Measurements from ENCODE around the gene PCID2. TPM values are rescaled to one million over a fixed set of nuclear protein-coding genes. Genes with fewer than 3 reads are reported as not detected.

PCID2 gene
- polyA plus RNA-seq, 1 donor from 2014 or later = 81.3 TPM

- Histone ChIP-seq H3F3A (ENCODE audit: insufficient read depth, low read length, poor library complexity, severe bottlenecking) (no peaks in the 10 kb centered on the region), H3K27ac (ENCODE audit: low read length) (no peak overlapping the region), H3K4me2 (ENCODE audit: low read length) (no peak overlapping the region), H3K9me3 (ENCODE audit: low read length) (no peaks in the 10 kb centered on the region), H4K20me1 (ENCODE audit: insufficient read depth) (no peaks in the 10 kb centered on the region), H2AFZ (ENCODE audit: low read depth, low read length) (no peak overlapping the region), H3K79me2 (replicated peaks; ENCODE audit: insufficient read depth, low read length) (no peaks in the 10 kb centered on the region), H3K27me3 (ENCODE audit: insufficient read depth, low read depth, low read length) (peaks cover 16% of the 10 kb centered on the region), H3K36me3 (ENCODE audit: insufficient read depth, low read length) (no peaks in the 10 kb centered on the region), H3K9me2 (ENCODE audit: insufficient read depth, low read length) (no peaks in the 10 kb centered on the region), H3K4me3 (ENCODE audit: low read length) (no peak overlapping the region), H3K9ac (ENCODE audit: low read length) (no peak overlapping the region)
- TF ChIP-seq MXI1 (conservative IDR thresholded peaks at IDR 0.05; ENCODE audit: poor library complexity, severe bottlenecking) (no peak), REST (IDR thresholded peaks at IDR 0.05; ENCODE audit: borderline replicate concordance) (no peak), RAD21 (conservative IDR thresholded peaks at IDR 0.05) (no peak), POLR2AphosphoS5 (IDR thresholded peaks at IDR 0.05) (no peak), EZH2 (IDR thresholded peaks at IDR 0.05; ENCODE audit: borderline replicate concordance, insufficient read depth, low read length, poor library complexity, severe bottlenecking) (no peak), TAF1 (IDR thresholded peaks at IDR 0.05; ENCODE audit: low read depth) (no peak), CTCF (IDR thresholded peaks at IDR 0.05; ENCODE audit: poor library complexity, severe bottlenecking) (no peak), EP300 (conservative IDR thresholded peaks at IDR 0.05; ENCODE audit: poor library complexity, severe bottlenecking) (no peak), SMC3 (conservative IDR thresholded peaks at IDR 0.05; ENCODE audit: poor library complexity) (no peak)
These were observed 53.3 kb downstream of the PCID2 start for GRCh38 chr13:113155201-113155600.

GRCh38 chr13:113153810-113154748, 54.4 kb downstream of the PCID2 start:
- Histone ChIP-seq H3F3A (ENCODE audit: insufficient read depth, low read length, poor library complexity, severe bottlenecking) (no peaks in the 10 kb centered on the region), H4K20me1 (ENCODE audit: insufficient read depth) (no peaks in the 10 kb centered on the region), H3K9me3 (ENCODE audit: low read length) (no peaks in the 10 kb centered on the region), H2AFZ (ENCODE audit: low read depth, low read length) (peak overlapping the region; percentile 14), H3K4me3 (ENCODE audit: low read length) (peak overlapping the region; percentile 61), H3K27ac (ENCODE audit: low read length) (peak overlapping the region; percentile 2), H3K36me3 (ENCODE audit: insufficient read depth, low read length) (no peaks in the 10 kb centered on the region), H3K9ac (ENCODE audit: low read length) (peak overlapping the region; percentile 40), H3K27me3 (ENCODE audit: insufficient read depth, low read depth, low read length) (peaks cover 16% of the 10 kb centered on the region), H3K79me2 (replicated peaks; ENCODE audit: insufficient read depth, low read length) (no peaks in the 10 kb centered on the region), H3K9me2 (ENCODE audit: insufficient read depth, low read length) (no peaks in the 10 kb centered on the region), H3K4me2 (ENCODE audit: low read length) (peak overlapping the region; percentile 32)
- TF ChIP-seq TAF1 (IDR thresholded peaks at IDR 0.05; ENCODE audit: low read depth) (no peak), POLR2AphosphoS5 (IDR thresholded peaks at IDR 0.05) (peak; percentile 41), EZH2 (IDR thresholded peaks at IDR 0.05; ENCODE audit: borderline replicate concordance, insufficient read depth, low read length, poor library complexity, severe bottlenecking) (no peak)
